ENCODE results near the gene PTMS.

- TF ChIP-seq RAD21 (CRISPR knock-in tag; IDR thresholded peaks at IDR 0.05): no peak
- TF ChIP-seq SRSF1 (optimal IDR thresholded peaks at IDR 0.05; ENCODE audit: low read depth, low read length): no peak
- no peak for TF ChIP-seq HIVEP1 (CRISPR knock-in tag; IDR thresholded peaks at IDR 0.05)
- TF ChIP-seq ZNF850 (CRISPR knock-in tag; conservative IDR thresholded peaks at IDR 0.05): no peak
- TF ChIP-seq ZNF446 (CRISPR knock-in tag; IDR thresholded peaks at IDR 0.05): no peak
- TF ChIP-seq ZFP36 (IDR thresholded peaks at IDR 0.05; ENCODE audit: borderline replicate concordance, low read depth, low read length, partially characterized antibody): no peak
- no peak for TF ChIP-seq CTCF (CRISPR knock-in tag; IDR thresholded peaks at IDR 0.05)
- TF ChIP-seq KLF16 (CRISPR knock-in tag; IDR thresholded peaks at IDR 0.05): no peak
- TF ChIP-seq ZNF549 (CRISPR knock-in tag; IDR thresholded peaks at IDR 0.05): no peak
- no peak for TF ChIP-seq FOXO1 (CRISPR knock-in tag; IDR thresholded peaks at IDR 0.05)
These were observed 6.8 kb downstream of the PTMS start for GRCh38 chr12:6772726-6773589.

Data from HepG2 (cell line).